ENCODE measurements around the gene TACC3.

GRCh38 chr4:1780435-1780834, 59.1 kb downstream of the TACC3 start:
- TF ChIP-seq CTCF (IDR thresholded peaks at IDR 0.05) (no peak), POLR2A (IDR thresholded peaks at IDR 0.05) (no peak)

Measured in adrenal gland (tissue), 5 donors.